ENCODE data around the gene FAM234B. TPM values are rescaled to one million over a fixed set of nuclear protein-coding genes. Genes with fewer than 3 reads are reported as not detected.

FAM234B gene
- total RNA-seq, 3 donors from 2014 or later = 4.6 to 21.4 (median 16.4) TPM

DNA sequence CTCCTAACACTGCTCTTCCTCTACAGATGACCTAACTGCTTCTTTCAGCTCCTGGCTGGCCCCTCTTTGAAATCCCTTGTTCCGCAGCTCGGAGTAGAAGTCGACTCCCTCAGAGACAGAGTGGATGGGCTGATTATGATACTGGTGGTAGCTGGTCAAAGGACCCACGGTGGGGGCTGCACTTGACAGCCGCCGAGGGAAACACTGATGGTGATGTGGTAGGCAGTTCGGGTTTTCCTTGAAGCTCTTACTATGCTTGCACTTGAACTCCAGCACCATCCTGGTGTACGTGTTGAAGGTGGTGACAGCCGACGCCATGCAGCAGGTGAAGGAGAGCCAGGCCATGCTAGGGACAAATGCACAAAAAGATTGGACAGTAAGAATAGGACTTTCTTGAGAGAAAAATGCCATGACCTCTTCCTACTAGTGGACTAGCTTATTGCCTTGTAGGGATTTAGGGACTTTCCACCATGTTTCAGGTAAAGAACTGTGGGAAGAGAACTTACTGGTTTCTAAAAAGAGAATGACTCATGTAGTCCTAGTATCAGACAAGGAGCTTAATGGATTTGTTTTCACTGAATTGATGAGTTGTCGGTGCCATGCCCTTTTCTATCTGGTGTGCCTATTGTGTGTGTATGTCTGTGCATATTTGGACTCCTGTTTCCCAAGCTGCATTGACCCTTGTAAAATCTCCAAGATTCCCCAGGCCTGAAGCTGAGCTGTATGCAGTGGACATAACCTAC lies 40.9 kb downstream of the FAM234B start:
- H3K27me3 ChIP-seq = no peaks in the 10 kb centered on the region
- no peaks in the 10 kb centered on the region for H3K36me3 ChIP-seq
- TF ChIP-seq POLR2AphosphoS5 (IDR thresholded peaks at IDR 0.05) = no peak
- TF ChIP-seq CTCF (IDR thresholded peaks at IDR 0.05) = no peak
- no peak for TF ChIP-seq POLR2A (IDR thresholded peaks at IDR 0.05)
- DNase-seq (ENCODE audit: low spot score in 2 of 2) = no peak
- no peaks in the 10 kb centered on the region for H3K4me1 ChIP-seq
- no peak overlapping the region for H3K27ac ChIP-seq
- no peaks in the 10 kb centered on the region for H3K9me3 ChIP-seq
- intact Hi-C loops (cut with DNase I; ENCODE audit: low total_unique reads) = no loop called here
- H3K4me3 ChIP-seq = no peak overlapping the region

DNA sequence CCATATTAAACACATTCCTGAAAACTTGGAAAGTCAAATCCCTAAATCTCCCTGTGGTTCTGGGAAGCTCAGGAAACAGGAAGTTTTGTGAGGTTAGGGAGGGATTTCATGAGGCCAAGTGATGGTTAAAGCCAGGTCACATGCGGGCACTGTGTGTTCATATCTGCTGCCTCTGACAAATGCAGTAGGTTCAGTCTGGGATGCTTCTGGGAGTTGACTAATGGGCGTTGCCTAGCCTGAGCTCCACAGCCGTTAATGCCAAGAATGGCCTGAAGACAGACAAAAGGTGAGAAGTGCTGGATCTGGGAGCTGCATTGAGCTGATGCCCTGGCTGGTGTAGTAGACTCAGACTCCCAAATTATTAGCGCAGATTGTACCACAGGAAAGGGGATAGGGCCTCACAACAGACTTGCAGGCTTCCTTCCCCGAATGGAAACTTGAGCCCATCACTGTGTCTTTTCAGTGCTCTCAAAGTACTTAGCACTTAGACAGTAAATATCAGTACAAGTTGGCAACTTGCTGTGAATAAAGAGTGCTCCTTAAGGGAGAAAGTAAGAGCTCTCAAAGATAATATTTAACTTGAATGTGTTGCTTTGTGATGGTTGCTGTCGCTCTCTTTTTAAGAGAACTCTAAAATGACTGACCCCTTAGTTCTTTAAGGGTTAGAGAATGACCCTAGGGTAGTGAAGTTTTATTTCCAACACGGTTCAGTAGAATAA lies 41.9 kb downstream of the FAM234B start:
- H3K27me3 ChIP-seq = no peaks in the 10 kb centered on the region
- H3K9me3 ChIP-seq = no peaks in the 10 kb centered on the region
- H3K4me3 ChIP-seq = no peak overlapping the region
- no peak for DNase-seq (ENCODE audit: low spot score in 2 of 2)
- intact Hi-C loops (cut with DNase I; ENCODE audit: low total_unique reads) = no loop called here
- H3K4me1 ChIP-seq = no peaks in the 10 kb centered on the region
- H3K36me3 ChIP-seq = no peaks in the 10 kb centered on the region
- H3K27ac ChIP-seq = no peak overlapping the region
- TF ChIP-seq POLR2AphosphoS5 (IDR thresholded peaks at IDR 0.05) (no peak), CTCF (IDR thresholded peaks at IDR 0.05) (no peak), POLR2A (IDR thresholded peaks at IDR 0.05) (no peak)

- intact Hi-C loops (cut with DNase I; ENCODE audit: low total_unique reads) = no loop called here
- Histone ChIP-seq H3K4me3 (no peak overlapping the region), H3K36me3 (no peaks in the 10 kb centered on the region), H3K9me3 (no peaks in the 10 kb centered on the region), H3K27me3 (no peaks in the 10 kb centered on the region), H3K27ac (no peak overlapping the region), H3K4me1 (no peaks in the 10 kb centered on the region)
- no peak for TF ChIP-seq POLR2AphosphoS5 (IDR thresholded peaks at IDR 0.05)
- no peak for TF ChIP-seq POLR2A (IDR thresholded peaks at IDR 0.05)
- TF ChIP-seq CTCF (IDR thresholded peaks at IDR 0.05) = no peak
- DNase-seq (ENCODE audit: low spot score in 2 of 2) = no peak
These were observed 43.6 kb downstream of the FAM234B start for GRCh38 chr12:13087766-13088165.

GRCh38 chr12:13088496-13088895 lies 44.3 kb downstream of the FAM234B start:
- Histone ChIP-seq H3K4me3 (no peak overlapping the region), H3K27ac (no peak overlapping the region), H3K4me1 (no peaks in the 10 kb centered on the region), H3K36me3 (no peaks in the 10 kb centered on the region), H3K9me3 (no peaks in the 10 kb centered on the region), H3K27me3 (no peaks in the 10 kb centered on the region)
- intact Hi-C loops (cut with DNase I; ENCODE audit: low total_unique reads) = no loop called here
- TF ChIP-seq POLR2AphosphoS5 (IDR thresholded peaks at IDR 0.05) (no peak), POLR2A (IDR thresholded peaks at IDR 0.05) (no peak), CTCF (IDR thresholded peaks at IDR 0.05) (no peak)
- DNase-seq (ENCODE audit: low spot score in 2 of 2) = no peak

GRCh38 chr12:13090054-13090453 lies 45.9 kb downstream of the FAM234B start:
- Histone ChIP-seq H3K27me3 (no peaks in the 10 kb centered on the region), H3K27ac (no peak overlapping the region), H3K4me3 (no peak overlapping the region), H3K36me3 (no peaks in the 10 kb centered on the region), H3K9me3 (no peaks in the 10 kb centered on the region), H3K4me1 (no peaks in the 10 kb centered on the region)
- intact Hi-C loops (cut with DNase I; ENCODE audit: low total_unique reads) = loop anchor here (10.0 kb wide), 1 partner anchor 115 kb away; no protein-coding TSS in a partner anchor
- DNase-seq (ENCODE audit: low spot score in 2 of 2) = no peak
- no peak for TF ChIP-seq POLR2A (IDR thresholded peaks at IDR 0.05)
